HEK293 (cell line): ENCODE results near the gene STBD1.

Source experiments
- CTCF ChIA-PET: fragments of 350-600 bp; formaldehyde crosslinking; extraction: SDS; loops from one replicate; lab custom pipeline; 2021; ENCODE audit warnings: antibody characterized with exemption; lab: Yijun Ruan, JAX
- POLR2A ChIA-PET: fragments of 300-600 bp; formaldehyde crosslinking; extraction: SDS; loops from one replicate; lab custom pipeline; 2020; ENCODE audit warnings: antibody characterized with exemption, inconsistent platforms; lab: Yijun Ruan, JAX
- H3K27ac ChIP-seq: fragments of 200-500 bp; sonication (Bioruptor generic); 2 replicates; pipeline ENCODE4 v1.5.1; 2014; ENCODE audit warnings: low read depth, low read length, control low read depth, inconsistent platforms; ENCODE audit errors: extremely low read depth
- H3K36me3 ChIP-seq, 2 experiments: fragments of 200-500 bp in 1 of 2; sonication (Bioruptor generic) in 1 of 2; 1 replicate in 1 of 2; 2 replicates in 1 of 2; pipeline ENCODE4 v1.5.1; 2014 to 2017; ENCODE audit warnings: inconsistent platforms in 2 of 2, low read length in 2 of 2; ENCODE audit not compliant: control insufficient read depth in 2 of 2, insufficient read depth in 1 of 2
- H3K4me1 ChIP-seq: fragments of 200-500 bp; sonication (Bioruptor generic); 2 replicates; pipeline ENCODE4 v1.5.1; 2014; ENCODE audit warnings: mild to moderate bottlenecking, low read length, inconsistent platforms; ENCODE audit not compliant: control insufficient read depth, insufficient read depth
- H3K4me3 ChIP-seq: 2 replicates; pipeline ENCODE4 v1.5.1; 2011; ENCODE audit warnings: low read depth, mild to moderate bottlenecking, control low read depth, low read length, moderate library complexity
- H3K9me3 ChIP-seq: fragments of 200-500 bp; sonication (Bioruptor generic); 2 replicates; pipeline ENCODE4 v1.5.1; 2014; ENCODE audit warnings: low read depth, low read length, inconsistent platforms; ENCODE audit not compliant: control insufficient read depth, insufficient read depth
- AEBP2 ChIP-seq: fragments of 450-650 bp; formaldehyde crosslinking; IDR thresholded peaks from 2 replicates; pipeline ENCODE4 v1.5.1; 2016; ENCODE audit warnings: missing biosample characterization, missing genetic modification characterization, borderline replicate concordance
- GFI1B ChIP-seq: fragments of 450-650 bp; formaldehyde crosslinking; IDR thresholded peaks from 2 replicates; pipeline ENCODE4 v1.5.1; 2016; ENCODE audit warnings: missing biosample characterization, missing genetic modification characterization
- PRDM1 ChIP-seq: fragments of 450-650 bp; formaldehyde crosslinking; IDR thresholded peaks from 2 replicates; pipeline ENCODE4; 2016; ENCODE audit warnings: missing biosample characterization, missing genetic modification characterization
- RBAK ChIP-seq: fragments of 450-650 bp; formaldehyde crosslinking; IDR thresholded peaks from 2 replicates; pipeline ENCODE4 v1.5.1; 2016; ENCODE audit warnings: missing biosample characterization, missing genetic modification characterization
- REST ChIP-seq: fragments of 450-650 bp; formaldehyde crosslinking; IDR thresholded peaks from 2 replicates; pipeline ENCODE4 v1.5.1; 2016; ENCODE audit warnings: missing biosample characterization, missing genetic modification characterization
- ZBTB26 ChIP-seq: fragments of 450-650 bp; formaldehyde crosslinking; optimal IDR thresholded peaks from 2 replicates; pipeline ENCODE3; 2016; ENCODE audit warnings: missing biosample characterization, mild to moderate bottlenecking, missing genetic modification characterization
- ZBTB49 ChIP-seq: fragments of 450-650 bp; formaldehyde crosslinking; IDR thresholded peaks from 2 replicates; pipeline ENCODE4 v1.5.1; 2016; ENCODE audit warnings: missing biosample characterization, missing genetic modification characterization, low read depth
- ZFP37 ChIP-seq: fragments of 450-650 bp; formaldehyde crosslinking; IDR thresholded peaks from 2 replicates; pipeline ENCODE4 v1.5.1; 2016; ENCODE audit warnings: missing biosample characterization, missing genetic modification characterization
- ZNF211 ChIP-seq: fragments of 450-650 bp; formaldehyde crosslinking; IDR thresholded peaks from 2 replicates; pipeline ENCODE4 v1.5.1; 2016; ENCODE audit warnings: low read depth, missing biosample characterization, missing genetic modification characterization
- ZNF280C ChIP-seq: fragments of 450-650 bp; formaldehyde crosslinking; IDR thresholded peaks from 2 replicates; pipeline ENCODE4 v1.5.1; 2016; ENCODE audit warnings: missing biosample characterization, missing genetic modification characterization
- ZNF366 ChIP-seq: fragments of 450-650 bp; formaldehyde crosslinking; conservative IDR thresholded peaks from 2 replicates; pipeline ENCODE4 v1.5.1; 2016; ENCODE audit warnings: missing biosample characterization, missing genetic modification characterization
- ZNF404 ChIP-seq: fragments of 450-650 bp; formaldehyde crosslinking; IDR thresholded peaks from 2 replicates; pipeline ENCODE4 v1.5.1; 2017; ENCODE audit warnings: missing biosample characterization, missing genetic modification characterization
- ZNF48 ChIP-seq: fragments of 450-650 bp; formaldehyde crosslinking; IDR thresholded peaks from 2 replicates; pipeline ENCODE4 v1.5.1; 2016; ENCODE audit warnings: missing biosample characterization, missing genetic modification characterization
- ZNF514 ChIP-seq: fragments of 450-650 bp; formaldehyde crosslinking; IDR thresholded peaks from 2 replicates; pipeline ENCODE4 v1.5.1; 2016; ENCODE audit warnings: missing biosample characterization, missing genetic modification characterization
- ZNF610 ChIP-seq: fragments of 450-650 bp; formaldehyde crosslinking; IDR thresholded peaks from 2 replicates; pipeline ENCODE4 v1.5.1; 2016; ENCODE audit warnings: missing biosample characterization, missing genetic modification characterization, borderline replicate concordance
- ZNF645 ChIP-seq: fragments of 450-650 bp; formaldehyde crosslinking; IDR thresholded peaks from 2 replicates; pipeline ENCODE4; 2016; ENCODE audit warnings: missing biosample characterization, missing genetic modification characterization
- ZNF704 ChIP-seq: fragments of 450-650 bp; formaldehyde crosslinking; IDR thresholded peaks from 2 replicates; pipeline ENCODE4 v1.5.1; 2016; ENCODE audit warnings: missing biosample characterization, missing genetic modification characterization
- ZNF768 ChIP-seq: fragments of 450-650 bp; formaldehyde crosslinking; IDR thresholded peaks from 2 replicates; pipeline ENCODE4 v1.5.1; 2018; ENCODE audit warnings: missing biosample characterization, mild to moderate bottlenecking, missing genetic modification characterization
- ZNF830 ChIP-seq: fragments of 450-650 bp; IDR thresholded peaks from 2 replicates; pipeline ENCODE4 v1.5.0; 2018; ENCODE audit warnings: missing biosample characterization, missing genetic modification characterization, low read depth, mild to moderate bottlenecking, moderate library complexity

The STBD1 gene

GRCh38 chr4:76312457-76312856, 5.9 kb downstream of the STBD1 start:
- Histone ChIP-seq H3K4me3 (no peak overlapping the region), H3K36me3 (peaks cover 0 to 17% of the 10 kb centered on the region in 2 experiments; a peak in 1 of 3 replicates), H3K9me3 (no peaks in the 10 kb centered on the region), H3K4me1 (no peaks in the 10 kb centered on the region), H3K27ac (no peak overlapping the region)
- POLR2A ChIA-PET: no interaction called here
- no peak for TF ChIP-seq ZNF280C (tag by site-specific recombination)
- TF ChIP-seq REST (tag by site-specific recombination): 0 out of 2 replicates have a peak, but pooled peaks have one; percentile 30
- CTCF ChIA-PET: no interaction called here

GRCh38 chr4:76313547-76313946, 7.0 kb downstream of the STBD1 start:
- POLR2A ChIA-PET: no interaction called here
- no peak overlapping the region for H3K4me3 ChIP-seq
- no peaks in the 10 kb centered on the region for H3K4me1 ChIP-seq
- TF ChIP-seq PRDM1 (tag by site-specific recombination) (no peak), ZBTB49 (tag by site-specific recombination) (no peak), RBAK (no peak), ZNF211 (tag by site-specific recombination) (no peak), ZBTB26 (tag by site-specific recombination) (no peak), ZNF48 (tag by site-specific recombination) (no peak), ZFP37 (tag by site-specific recombination) (no peak), GFI1B (tag by site-specific recombination) (no peak), ZNF704 (tag by site-specific recombination) (no peak), ZNF514 (no peak), ZNF404 (tag by site-specific recombination) (no peak), AEBP2 (tag by site-specific recombination) (no peak), ZNF645 (tag by site-specific recombination) (no peak), ZNF830 (tag by site-specific recombination) (no peak), ZNF768 (no peak), ZNF366 (tag by site-specific recombination) (no peak), ZNF610 (no peak)
- TF ChIP-seq, all 188 proteins: peak for 0
- peaks cover 0 to 17% of the 10 kb centered on the region in 2 experiments; a peak in 1 of 3 replicates for H3K36me3 ChIP-seq
- no peak overlapping the region for H3K27ac ChIP-seq
- CTCF ChIA-PET: no interaction called here
- H3K9me3 ChIP-seq: no peaks in the 10 kb centered on the region
